GM15510 (cell line): ENCODE data around the gene BMP3.

Experiments
- POLR2A ChIP-seq: IDR thresholded peaks from 3 replicates; pipeline ENCODE4 v1.6.1; 2011; ENCODE audit warnings: borderline replicate concordance; ENCODE audit not compliant: insufficient read length; ENCODE audit errors: extremely low read depth

Gene BMP3

DNA sequence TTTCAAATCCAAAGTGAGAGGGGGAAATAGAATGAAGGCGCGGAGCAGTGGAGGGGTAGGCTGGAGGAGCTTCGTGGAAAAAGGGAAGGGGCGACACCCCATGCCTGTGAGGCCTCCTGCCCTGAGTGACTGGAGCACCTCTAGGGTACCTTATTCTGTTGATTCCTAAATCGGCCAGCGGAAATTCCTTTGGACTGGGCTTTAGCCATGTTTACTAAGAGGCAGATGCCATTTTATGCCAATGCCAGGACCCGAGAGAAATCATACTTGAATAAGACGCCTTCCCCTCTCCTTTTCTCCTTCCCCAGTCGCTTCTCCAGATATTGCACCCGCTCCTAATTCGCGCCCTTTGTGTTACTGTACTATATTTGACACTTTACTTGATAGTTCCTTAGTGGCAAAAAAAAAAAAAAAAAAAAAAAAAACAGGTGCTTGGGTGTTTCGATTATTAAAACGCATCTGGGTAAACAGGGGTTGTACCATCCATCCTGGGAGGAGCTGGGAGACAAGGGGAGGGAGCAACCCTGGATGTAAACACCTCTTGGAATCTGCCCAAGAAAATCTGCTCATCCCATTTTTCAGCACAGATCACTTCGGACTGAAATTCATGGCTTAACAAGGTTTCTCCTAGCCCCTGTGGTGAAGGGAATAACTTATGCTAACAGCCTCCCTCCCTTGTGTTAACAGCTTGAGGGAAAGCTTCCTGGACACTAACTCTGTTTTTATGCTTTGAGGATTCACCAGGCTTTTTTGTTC lies 1.5 kb downstream of the BMP3 start:
- TF ChIP-seq POLR2A, result no peak

DNA sequence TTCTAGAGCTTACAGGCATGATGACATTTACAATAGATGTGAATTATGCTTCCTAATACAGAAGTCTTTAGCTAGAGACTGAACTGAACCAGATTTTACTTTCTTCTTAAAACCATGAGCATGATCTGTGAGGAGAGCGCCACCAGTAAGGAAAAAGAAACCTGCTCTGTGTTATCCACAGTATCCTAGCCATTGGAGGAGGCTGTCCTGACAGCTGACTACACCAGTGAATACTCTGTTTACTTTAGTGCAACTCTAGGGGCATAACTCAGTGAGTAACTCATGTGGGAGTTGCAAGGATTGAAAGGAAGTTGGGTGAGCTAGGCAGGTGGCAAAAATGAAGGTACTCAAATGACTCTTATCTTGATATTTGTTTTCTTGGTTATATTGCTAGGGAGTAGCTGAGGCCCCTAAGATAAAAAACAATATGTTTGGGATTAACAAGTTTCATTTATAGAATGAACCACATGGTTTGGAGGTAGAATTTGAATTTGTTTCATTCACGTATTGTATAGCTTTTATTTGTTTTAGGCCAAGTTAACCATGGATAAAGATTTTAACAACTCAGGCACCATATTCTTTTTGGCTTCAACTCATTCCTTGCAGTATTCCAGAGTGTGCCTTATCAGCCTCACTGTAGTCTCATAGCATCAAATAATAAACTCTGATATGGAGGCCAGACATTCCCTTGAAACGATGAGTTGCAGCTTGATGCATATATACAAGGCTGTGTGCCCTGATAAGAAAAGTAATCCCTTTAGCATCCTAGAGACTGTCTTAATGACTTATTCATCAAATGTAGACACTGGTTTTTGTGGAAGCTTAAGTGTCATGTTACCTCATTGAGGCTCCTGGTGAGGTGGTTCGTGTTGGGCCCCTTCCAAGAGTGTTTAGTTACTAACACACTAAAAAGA lies 2.5 kb downstream of the BMP3 start:
- TF ChIP-seq POLR2A, result no peak

DNA sequence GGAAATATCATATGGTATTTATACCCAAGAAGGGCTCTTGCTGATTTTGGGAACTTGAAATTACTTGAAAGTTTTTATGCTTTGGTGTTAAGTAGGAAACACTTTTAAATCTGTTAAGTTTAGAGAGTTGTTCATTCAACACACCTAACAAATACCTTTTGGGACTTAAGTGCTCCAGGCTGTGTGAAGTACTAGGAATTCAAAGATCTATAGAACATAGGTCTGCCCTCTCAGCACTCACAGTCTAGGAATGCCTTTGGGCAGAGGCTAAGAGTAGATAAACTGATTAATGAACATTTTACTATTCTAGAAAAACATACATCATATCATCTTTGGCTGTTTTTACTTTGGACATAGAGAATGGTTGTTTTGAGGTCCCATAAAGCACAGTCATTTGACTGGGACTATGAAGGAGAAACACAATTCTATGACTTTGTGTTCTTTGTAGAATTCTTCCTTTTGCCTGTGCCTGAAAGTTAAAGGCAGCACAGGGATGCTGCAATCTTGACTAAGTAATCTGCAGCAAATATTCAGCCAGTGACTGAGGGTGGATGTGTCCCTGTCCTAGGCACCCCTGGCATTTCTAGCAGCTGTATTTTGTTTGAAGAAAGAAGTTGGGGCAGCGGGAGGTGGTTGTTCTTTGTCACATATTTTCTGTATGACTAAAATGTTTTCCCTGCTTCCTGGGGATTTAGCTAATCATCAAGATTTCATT lies 8.3 kb downstream of the BMP3 start:
- no peak for TF ChIP-seq POLR2A

DNA sequence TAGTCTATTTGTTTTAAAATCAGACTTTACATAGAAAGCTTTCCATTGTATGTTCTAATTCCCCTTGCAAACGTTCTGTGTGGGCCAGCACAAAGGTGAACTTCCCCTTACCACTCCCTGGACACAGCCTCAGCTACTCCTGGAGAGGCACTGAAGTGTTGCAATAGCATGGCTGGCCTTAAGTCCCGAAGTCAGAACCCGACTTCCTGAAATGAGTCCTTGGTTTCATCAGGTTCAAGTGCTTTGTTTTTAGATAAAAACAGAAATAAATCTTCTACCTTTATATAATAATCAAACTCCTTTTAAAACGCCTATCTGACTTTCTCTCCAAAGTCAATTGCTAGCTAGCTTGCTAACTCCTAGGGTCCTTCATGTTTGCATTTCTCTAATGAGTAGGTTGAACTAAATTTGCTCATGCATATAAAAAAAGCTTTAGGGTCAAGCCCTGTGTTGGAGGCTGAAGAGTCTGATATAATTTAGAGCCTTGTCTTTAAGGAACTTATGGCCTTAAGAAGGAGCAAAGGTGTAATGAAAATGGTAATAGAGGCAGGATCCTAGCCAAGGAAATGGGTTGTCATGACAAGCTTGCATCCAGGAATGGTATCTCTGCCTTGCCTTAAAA lies 9.0 kb downstream of the BMP3 start:
- no peak for TF ChIP-seq POLR2A

DNA sequence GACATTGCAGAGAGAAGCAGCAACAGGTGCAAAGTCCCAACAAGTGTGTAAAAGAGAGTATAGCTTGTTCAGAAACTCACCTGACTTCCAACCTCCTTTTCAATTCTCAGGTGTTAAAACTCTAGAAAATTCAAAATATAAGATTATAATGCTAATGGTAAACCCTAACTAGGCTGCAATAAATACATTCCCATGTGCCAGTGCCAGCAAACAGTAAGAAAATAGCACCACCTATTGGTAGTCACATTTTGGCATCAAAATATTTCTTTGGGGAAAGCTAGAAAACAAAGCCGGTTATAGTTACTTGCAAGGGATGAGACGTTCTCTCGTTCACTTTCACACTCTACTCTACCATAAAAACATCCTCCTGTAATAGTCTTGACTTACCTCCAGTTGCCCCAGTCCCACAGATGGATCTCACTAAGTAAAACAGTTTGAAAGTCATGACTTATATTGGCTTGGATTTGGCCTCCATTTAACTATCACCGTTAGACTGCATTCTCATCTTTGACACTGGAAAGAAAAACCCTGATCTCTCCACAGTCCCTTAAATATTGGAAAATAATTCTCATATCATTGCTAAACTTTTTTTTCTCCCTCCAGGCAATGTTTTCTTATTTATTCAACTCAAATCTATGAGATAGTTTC lies 9.6 kb downstream of the BMP3 start:
- no peak for TF ChIP-seq POLR2A

DNA sequence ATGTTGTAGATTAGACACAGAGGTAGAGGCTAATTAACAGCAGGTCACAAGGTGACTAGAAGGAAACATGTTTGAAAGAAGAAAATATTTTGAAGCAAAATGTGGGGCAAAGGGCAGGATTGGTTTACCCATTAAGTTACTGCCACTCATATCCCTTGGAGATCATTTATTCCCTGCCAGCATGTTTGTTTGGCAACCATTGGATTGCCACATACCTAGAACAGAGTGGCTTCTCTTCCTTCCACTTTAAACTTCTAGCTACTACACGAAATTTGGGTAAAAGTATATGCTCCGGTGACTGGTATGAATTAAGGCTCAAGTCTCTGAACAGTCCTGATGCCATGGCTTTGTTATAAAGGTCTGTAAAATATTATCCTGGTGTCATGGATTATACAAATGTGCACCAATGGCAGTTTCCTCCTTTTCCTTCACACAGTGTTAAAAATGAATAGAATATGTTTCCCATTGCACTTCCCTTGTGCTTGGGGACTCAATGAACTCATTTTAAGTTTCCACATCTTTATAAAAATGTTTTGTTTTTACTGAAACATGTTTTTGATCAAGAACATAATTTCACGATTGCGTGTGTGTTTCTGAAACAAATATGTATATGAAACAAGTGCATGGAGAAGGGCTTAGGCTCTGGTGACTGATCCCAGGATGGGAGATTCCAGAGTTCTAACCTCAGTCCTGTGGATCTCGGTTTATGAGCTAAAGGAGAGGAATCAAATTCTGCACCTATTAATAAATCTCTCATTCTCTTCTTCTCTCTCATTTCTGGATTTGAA lies 12.3 kb downstream of the BMP3 start:
- TF ChIP-seq POLR2A, result no peak

DNA sequence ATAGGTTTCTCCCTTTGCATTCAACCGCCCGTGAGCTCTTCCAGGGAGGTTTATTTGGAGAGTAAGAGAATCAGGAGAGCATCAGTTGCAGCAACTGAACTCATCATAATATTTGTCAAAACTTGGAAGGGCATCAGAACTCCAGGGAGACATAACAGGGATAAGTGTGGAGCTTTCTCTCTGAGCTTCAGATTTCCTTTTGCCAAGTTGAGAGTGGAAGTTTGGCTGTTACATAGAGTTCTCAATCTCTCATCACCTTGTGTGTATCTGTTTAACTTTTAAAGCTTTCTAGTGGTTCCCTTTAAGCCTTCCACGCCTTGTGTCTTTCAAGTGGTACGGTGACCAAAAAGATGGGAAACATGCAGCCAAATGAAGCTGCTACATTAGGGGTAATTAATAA lies 18.8 kb downstream of the BMP3 start:
- TF ChIP-seq POLR2A, result no peak

DNA sequence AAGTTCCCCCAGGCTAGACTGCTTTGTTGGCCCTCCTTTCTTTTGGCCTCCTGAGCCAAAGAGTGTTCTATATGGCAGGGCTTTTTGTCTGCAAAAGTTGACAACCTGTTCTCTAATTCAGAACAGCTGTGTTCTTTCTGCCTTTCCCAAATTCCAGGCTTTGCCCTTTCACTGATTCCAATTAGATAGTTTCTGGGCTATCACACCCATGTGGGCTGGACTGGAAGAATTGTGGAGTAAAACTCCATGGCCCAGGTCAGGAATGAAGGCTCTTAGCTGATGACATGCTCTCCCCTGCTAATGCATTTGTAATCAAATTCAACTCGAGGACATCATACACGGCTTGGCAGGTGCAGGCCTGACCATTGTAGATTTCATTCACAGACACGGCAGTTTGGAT lies 19.4 kb downstream of the BMP3 start:
- TF ChIP-seq POLR2A, result no peak

DNA sequence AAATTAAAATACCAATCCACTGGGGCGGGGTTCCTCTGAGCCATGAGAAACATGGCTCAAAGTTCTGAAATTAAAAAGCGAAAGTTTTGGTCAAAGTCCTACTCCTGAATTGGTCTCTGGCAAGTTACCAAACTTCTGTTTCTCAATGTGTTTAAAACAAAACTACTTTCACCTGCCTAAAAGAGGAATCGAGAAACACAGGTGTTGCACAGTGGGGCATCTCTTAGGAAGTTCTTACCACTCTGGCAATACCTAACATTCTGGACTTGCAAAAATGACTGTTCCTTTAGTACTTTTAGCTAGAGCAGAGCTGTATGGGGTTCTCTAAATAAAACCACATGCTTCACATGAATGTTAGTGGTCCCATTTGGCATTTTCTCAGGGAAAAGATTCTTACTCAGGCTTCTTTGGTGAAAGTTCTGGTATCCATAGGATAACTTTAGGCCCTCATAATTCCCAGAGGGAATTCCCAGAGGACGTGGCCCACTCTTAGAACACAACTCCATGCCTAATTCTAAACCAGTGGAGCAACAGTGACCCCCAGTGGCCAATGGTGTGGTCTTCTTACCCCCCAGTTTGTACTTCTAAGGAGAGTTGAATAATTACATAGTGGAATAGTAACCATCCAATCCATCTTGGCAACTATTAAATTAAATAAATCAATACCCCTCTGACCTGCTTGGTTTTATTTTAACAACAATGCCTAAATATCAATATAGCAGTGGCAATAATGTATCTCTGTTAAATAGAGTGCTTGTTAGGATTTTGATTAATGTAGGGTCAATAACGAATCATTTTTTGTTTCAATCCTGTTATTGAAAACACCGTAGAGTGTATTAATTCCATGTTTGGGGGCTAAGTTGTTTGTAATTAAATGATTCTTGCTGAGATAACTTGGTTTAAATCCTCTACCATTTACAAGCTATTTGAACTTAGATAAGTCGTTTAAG lies 21.9 kb downstream of the BMP3 start:
- TF ChIP-seq POLR2A, result no peak

DNA sequence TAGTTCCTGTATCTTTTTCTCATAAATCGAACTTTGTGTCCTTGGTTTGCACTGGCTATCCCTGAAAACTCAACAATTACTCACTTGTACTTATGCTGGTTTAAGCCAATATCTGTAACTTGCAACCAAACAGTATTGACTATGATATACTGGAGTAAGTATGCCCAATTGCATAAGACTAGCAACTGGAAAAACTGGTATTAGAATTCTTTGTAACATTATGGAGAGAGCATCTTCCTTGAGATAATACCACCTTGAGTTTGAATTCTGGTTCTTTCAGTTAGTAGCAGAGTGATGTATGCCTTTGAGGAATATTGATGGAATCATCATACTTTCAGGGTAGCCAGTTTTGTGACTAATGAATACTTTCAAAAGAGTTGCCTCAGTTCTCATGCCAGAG lies 28.1 kb downstream of the BMP3 start:
- no peak for TF ChIP-seq POLR2A

DNA sequence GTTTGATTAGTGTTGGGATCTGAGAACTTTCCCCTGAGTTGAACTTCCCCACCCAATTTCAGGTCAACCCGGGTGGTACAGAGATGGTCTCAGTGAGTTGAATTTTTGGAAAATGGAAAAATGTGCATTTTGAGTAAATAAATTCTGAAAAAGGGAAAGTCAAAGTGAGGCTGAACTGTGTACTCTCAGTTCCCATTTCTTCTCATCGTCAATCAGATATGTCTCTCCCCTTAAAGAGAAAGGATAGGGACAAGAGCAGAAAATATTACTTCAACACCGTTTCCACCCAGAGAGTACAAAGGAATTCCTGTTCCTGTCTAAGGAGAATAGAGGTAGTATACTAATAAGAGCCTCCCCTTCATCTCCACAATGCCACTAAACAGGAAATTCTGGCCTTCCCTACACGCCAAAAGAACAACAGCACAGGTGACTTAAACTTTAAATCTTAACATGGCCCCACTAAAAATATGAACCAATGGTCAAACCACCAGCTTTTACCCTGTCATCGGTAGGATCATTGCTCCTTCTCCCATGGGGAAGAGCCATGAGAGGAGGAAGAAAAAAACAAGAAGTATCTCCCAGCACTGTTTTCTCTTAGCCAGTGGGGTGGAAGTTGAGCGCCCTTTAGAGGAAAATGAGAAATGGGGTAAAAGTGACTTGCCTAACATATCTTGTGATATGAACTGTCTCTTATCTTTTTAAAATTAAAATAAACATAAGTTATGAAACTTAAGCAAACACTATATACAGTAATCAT lies 30.3 kb downstream of the BMP3 start:
- TF ChIP-seq POLR2A, result no peak

DNA sequence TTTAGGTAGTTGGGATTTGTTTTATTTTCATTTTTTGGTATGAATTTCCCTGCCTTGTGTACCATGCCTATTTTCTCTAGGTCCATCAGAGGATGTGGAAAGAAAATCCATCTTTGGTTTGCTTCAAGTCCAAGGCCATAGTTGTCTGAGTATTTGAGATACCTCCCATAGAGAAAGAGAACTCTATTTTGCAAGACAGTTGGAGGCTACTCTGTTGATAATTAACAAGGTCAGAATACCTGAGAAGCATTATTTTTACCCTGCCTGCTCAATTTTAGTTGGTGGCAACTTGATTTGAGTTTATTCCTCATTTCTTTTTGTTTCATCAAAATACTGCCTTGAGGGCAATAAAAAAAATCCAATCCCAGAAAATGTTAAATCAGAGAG lies 30.8 kb downstream of the BMP3 start:
- no peak for TF ChIP-seq POLR2A
